CD14-positive monocyte (primary cell): Measurements from ENCODE around the gene ZEB1. TPM values are rescaled to one million over a fixed set of nuclear protein-coding genes. Genes with fewer than 3 reads are reported as not detected.

Experiments
- DNase-seq, 3 donors: peaks; one replicate each; pipeline ENCODE4 v3.0.0-alpha.2; 2011 to 2022
- H2AFZ ChIP-seq: 2 replicates; pipeline ENCODE4 v1.6.0; 2012; ENCODE audit warnings: mild to moderate bottlenecking, low read depth, low read length, inconsistent platforms; ENCODE audit not compliant: insufficient read depth, poor library complexity, severe bottlenecking
- H3K27ac ChIP-seq, 2 donors: 1 replicate in 1 of 2; 2 replicates in 1 of 2; pipeline ENCODE4 v1.5.1; 2012 to 2013; ENCODE audit warnings: low read length in 2 of 2, control low read depth in 1 of 2, inconsistent platforms in 1 of 2, low read depth in 1 of 2, mild to moderate bottlenecking in 1 of 2
- H3K27me3 ChIP-seq, 2 donors: one replicate each; pipeline versions ENCODE4 v1.6.0 to v1.6.1; 2011 to 2013; ENCODE audit warnings: low read length in 2 of 2; ENCODE audit not compliant: control insufficient read depth in 2 of 2, insufficient read depth in 2 of 2
- H3K36me3 ChIP-seq, 2 donors: replicated peaks in 1 of 2; 1 replicate in 1 of 2; 2 replicates in 1 of 2; pipeline versions ENCODE4 v1.5.1 to v1.6.1; 2012 to 2013; ENCODE audit warnings: low read length in 2 of 2, control low read depth in 1 of 2, inconsistent platforms in 1 of 2, mild to moderate bottlenecking in 1 of 2; ENCODE audit not compliant: insufficient read depth in 2 of 2, control insufficient read depth in 1 of 2
- H3K4me1 ChIP-seq, 2 donors: 1 replicate in 1 of 2; 2 replicates in 1 of 2; pipeline versions ENCODE4 v1.5.1 to v1.6.1; 2012 to 2013; ENCODE audit warnings: low read length in 2 of 2, control low read depth in 1 of 2, inconsistent platforms in 1 of 2, mild to moderate bottlenecking in 1 of 2, moderate library complexity in 1 of 2; ENCODE audit not compliant: insufficient read depth in 2 of 2, control insufficient read depth in 1 of 2
- H3K4me2 ChIP-seq: replicated peaks from 2 replicates; pipeline ENCODE3; 2012; ENCODE audit warnings: low read length, moderate library complexity, mild to moderate bottlenecking; ENCODE audit not compliant: poor library complexity, severe bottlenecking; ENCODE audit errors: extremely low read depth
- H3K4me3 ChIP-seq, 3 experiments: fragments of 200-600 bp in 1 of 3; sonication (generic) in 1 of 3; replicated peaks in 1 of 3; 1 replicate in 2 of 3; 2 replicates in 1 of 3; pipeline ENCODE4 v1.5.1; 2011 to 2013; ENCODE audit warnings: low read length in 3 of 3, mild to moderate bottlenecking in 3 of 3, control low read depth in 2 of 3, low read depth in 2 of 3, inconsistent platforms in 1 of 3, moderate library complexity in 1 of 3
- H3K79me2 ChIP-seq: 2 replicates; pipeline ENCODE4 v1.6.0; 2012; ENCODE audit warnings: mild to moderate bottlenecking, control low read depth, inconsistent platforms, low read length, moderate library complexity; ENCODE audit not compliant: insufficient read depth
- H3K9ac ChIP-seq: 2 replicates; pipeline ENCODE4 v1.6.0; 2017; ENCODE audit warnings: low read length, mild to moderate bottlenecking; ENCODE audit not compliant: insufficient read depth, poor library complexity, severe bottlenecking
- H3K9me3 ChIP-seq, 2 donors: replicated peaks in 1 of 2; 1 replicate in 1 of 2; 2 replicates in 1 of 2; pipeline versions ENCODE4 v1.5.1 to v1.6.1; 2012 to 2013; ENCODE audit warnings: low read length in 2 of 2, control low read depth in 1 of 2; ENCODE audit not compliant: control insufficient read depth in 1 of 2, insufficient read depth in 1 of 2
- H4K20me1 ChIP-seq: 2 replicates; pipeline ENCODE4 v1.6.0; 2012; ENCODE audit warnings: mild to moderate bottlenecking, low read length, control low read depth, moderate library complexity; ENCODE audit not compliant: insufficient read depth
- H3K27ac Mint-ChIP-seq, 7 donors: one replicate each; pipeline ENCODE4 v1.8.0; 2020; ENCODE audit warnings: mild to moderate bottlenecking in 7 of 7, mixed read lengths in 7 of 7, moderate library complexity in 6 of 7, inconsistent platforms in 2 of 7
- H3K27me3 Mint-ChIP-seq, 3 donors: one replicate each; pipeline ENCODE4 v1.8.0; 2021 to 2022; ENCODE audit warnings: low read depth in 3 of 3, mild to moderate bottlenecking in 3 of 3, mixed read lengths in 3 of 3, moderate library complexity in 3 of 3, inconsistent platforms in 1 of 3
- H3K36me3 Mint-ChIP-seq, 2 donors: one replicate each; pipeline ENCODE4 v1.8.0; 2020; ENCODE audit warnings: mixed read lengths in 2 of 2, inconsistent platforms in 1 of 2, mild to moderate bottlenecking in 1 of 2
- H3K4me1 Mint-ChIP-seq: one replicate; pipeline ENCODE4 v1.8.0; 2020; ENCODE audit warnings: mild to moderate bottlenecking, mixed read lengths
- H3K4me3 Mint-ChIP-seq, 2 donors: one replicate each; pipeline ENCODE4 v1.8.0; 2020; ENCODE audit warnings: mild to moderate bottlenecking in 2 of 2, mixed read lengths in 2 of 2, moderate library complexity in 1 of 2
- H3K9me3 Mint-ChIP-seq, 7 donors: one replicate each; pipeline ENCODE4 v1.8.0; 2020 to 2022; ENCODE audit warnings: mixed read lengths in 7 of 7, mild to moderate bottlenecking in 6 of 7, moderate library complexity in 6 of 7, inconsistent platforms in 2 of 7
- WGBS: methylation state at CpG from one replicate; pipeline ENCODE4 v1.1.5; 2013; ENCODE audit warnings: missing lambda C conversion rate; ENCODE audit not compliant: insufficient coverage; 5-methylcytosine and 5-hydroxymethylcytosine counted together
- intact Hi-C, 2 donors: fragments of 100-400 bp; cut with micrococcal nuclease; formaldehyde crosslinking; loops; one replicate each; pipeline versions ENCODE4 v1.15.0 to v1.15.1; 2023
- polyA plus RNA-seq, 3 donors: library from polyadenylated mRNA; depleted of rRNA in 1 of 3; unstranded in 2 of 3; stranded (reverse) in 1 of 3; fragments of 300-500 nt in 2 of 3; fragments of >200 nt in 1 of 3; fragmentation: Illumina TruSeq in 2 of 3; gene quantifications; 1 replicate in 2 of 3; 2 replicates in 1 of 3; pipeline ENCODE4 v1.2.3, GENCODE V29; 2012 to 2021
- TF ChIP-seq, protein P1 (sequence below): fragments of 200-600 bp; IDR thresholded peaks from one replicate; pipeline ENCODE4 v1.8.0; 2022; ENCODE audit warnings: antibody characterized with exemption, mild to moderate bottlenecking

ZEB1 gene
- polyA plus RNA-seq, 3 donors: 0.13 to 0.20 TPM; not detected in 1

DNA sequence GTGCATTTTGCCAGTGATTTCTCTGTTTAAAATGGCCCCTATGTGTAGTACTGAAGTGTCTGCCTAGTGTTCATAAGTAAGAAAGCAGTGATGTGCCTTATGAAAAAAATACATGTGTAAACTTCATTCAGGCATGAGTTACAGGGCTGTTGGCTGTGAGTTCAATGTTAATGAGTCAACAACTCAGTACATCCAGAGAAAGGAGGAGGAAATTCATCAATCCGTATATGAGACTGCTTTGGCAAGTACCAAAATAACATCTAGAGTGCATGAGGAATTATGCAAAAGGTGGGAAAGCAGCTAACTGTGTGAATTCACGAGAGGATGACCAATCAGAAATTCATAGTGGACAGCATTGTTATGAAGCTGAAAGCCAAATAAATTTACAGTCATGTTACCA lies 255.6 kb downstream of the ZEB1 start:
- Mint-ChIP-seq H3K4me3 (no peak overlapping the region), H3K27me3 (no peaks in the 10 kb centered on the region), H3K27ac (no peak overlapping the region), H3K36me3 (peaks cover 4 to 6% of the 10 kb centered on the region in 2 donors), H3K9me3 (peaks cover 11 to 32% (median 14%) of the 10 kb centered on the region in 7 donors), H3K4me1 (no peaks in the 10 kb centered on the region)
- H3K9ac ChIP-seq: no peak overlapping the region
- peaks cover 4 to 6% of the 10 kb centered on the region in 2 donors for H3K9me3 ChIP-seq
- no peak overlapping the region for H2AFZ ChIP-seq
- H3K27ac ChIP-seq: no peak overlapping the region
- no peak overlapping the region for H3K4me2 ChIP-seq
- no peak for DNase-seq
- H3K4me3 ChIP-seq: no peak overlapping the region
- H4K20me1 ChIP-seq: no peaks in the 10 kb centered on the region
- TF ChIP-seq, protein P1, sequence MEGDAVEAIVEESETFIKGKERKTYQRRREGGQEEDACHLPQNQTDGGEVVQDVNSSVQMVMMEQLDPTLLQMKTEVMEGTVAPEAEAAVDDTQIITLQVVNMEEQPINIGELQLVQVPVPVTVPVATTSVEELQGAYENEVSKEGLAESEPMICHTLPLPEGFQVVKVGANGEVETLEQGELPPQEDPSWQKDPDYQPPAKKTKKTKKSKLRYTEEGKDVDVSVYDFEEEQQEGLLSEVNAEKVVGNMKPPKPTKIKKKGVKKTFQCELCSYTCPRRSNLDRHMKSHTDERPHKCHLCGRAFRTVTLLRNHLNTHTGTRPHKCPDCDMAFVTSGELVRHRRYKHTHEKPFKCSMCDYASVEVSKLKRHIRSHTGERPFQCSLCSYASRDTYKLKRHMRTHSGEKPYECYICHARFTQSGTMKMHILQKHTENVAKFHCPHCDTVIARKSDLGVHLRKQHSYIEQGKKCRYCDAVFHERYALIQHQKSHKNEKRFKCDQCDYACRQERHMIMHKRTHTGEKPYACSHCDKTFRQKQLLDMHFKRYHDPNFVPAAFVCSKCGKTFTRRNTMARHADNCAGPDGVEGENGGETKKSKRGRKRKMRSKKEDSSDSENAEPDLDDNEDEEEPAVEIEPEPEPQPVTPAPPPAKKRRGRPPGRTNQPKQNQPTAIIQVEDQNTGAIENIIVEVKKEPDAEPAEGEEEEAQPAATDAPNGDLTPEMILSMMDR: no peak
- no peaks in the 10 kb centered on the region for H3K27me3 ChIP-seq
- H3K79me2 ChIP-seq: no peaks in the 10 kb centered on the region
- no peaks in the 10 kb centered on the region for H3K36me3 ChIP-seq
- WGBS: 84% methylated on average over 2 of the region's 2 CpGs
- no peaks in the 10 kb centered on the region for H3K4me1 ChIP-seq
- intact Hi-C loops: no loop called here

DNA sequence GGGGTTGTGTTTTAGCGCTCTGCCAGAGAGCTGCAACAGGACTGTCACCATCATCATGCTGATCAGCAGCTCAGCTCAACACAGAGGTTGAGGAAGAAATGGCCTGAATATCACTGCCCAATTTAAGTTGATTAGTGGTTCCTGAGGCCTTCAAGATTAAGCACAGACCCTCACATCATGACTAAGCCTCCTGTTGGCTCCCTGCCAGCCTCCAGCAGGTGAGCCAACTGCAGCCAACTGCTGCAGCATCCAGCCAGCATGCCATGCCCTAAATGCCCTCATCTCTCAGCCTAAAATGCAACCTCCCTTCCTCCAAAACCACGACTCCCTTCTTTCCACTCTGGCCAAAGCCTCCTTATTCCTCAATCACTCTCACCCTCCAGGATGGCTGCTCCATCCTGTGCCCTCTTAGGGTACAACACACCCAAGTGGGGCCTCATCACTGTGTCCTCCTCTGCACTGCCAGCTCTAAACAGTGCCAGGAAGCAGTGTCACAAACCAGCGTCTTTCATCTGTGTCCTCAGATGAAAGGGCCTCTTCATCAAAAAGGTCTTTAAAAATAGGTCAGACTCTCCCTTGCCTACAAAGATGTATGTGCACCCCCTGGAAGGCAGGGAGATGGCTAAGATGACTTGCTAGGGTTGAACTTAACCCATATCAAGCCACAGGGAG lies 259.3 kb downstream of the ZEB1 start:
- Mint-ChIP-seq H3K27ac (peak overlapping the region in 1 of 7 donors; percentile 51), H3K27me3 (peaks cover 0 to 3% (median 0%) of the 10 kb centered on the region in 3 donors), H3K36me3 (peaks cover 4 to 6% of the 10 kb centered on the region in 2 donors), H3K4me1 (peaks cover 34% of the 10 kb centered on the region), H3K9me3 (peaks cover 4 to 20% (median 9%) of the 10 kb centered on the region in 7 donors), H3K4me3 (no peak overlapping the region)
- Histone ChIP-seq H3K4me3 (no peak overlapping the region), H3K9me3 (peaks cover 4 to 6% of the 10 kb centered on the region in 2 donors), H2AFZ (no peak overlapping the region), H4K20me1 (no peaks in the 10 kb centered on the region), H3K9ac (no peak overlapping the region), H3K4me2 (no peak overlapping the region), H3K79me2 (no peaks in the 10 kb centered on the region), H3K27ac (no peak overlapping the region), H3K27me3 (no peaks in the 10 kb centered on the region), H3K4me1 (peaks cover 34 to 35% of the 10 kb centered on the region in 2 donors), H3K36me3 (no peaks in the 10 kb centered on the region)
- intact Hi-C loops: no loop called here
- WGBS: 97% methylated on average over 2 of the region's 3 CpGs
- no peak for DNase-seq
- TF ChIP-seq, protein P1: no peak
